HG02938 (cell line): ENCODE results near the gene CAPN2.
"Not testable (repeated sequence)": the region's sequence is repeated elsewhere in the genome, so short reads cannot be mapped to it uniquely, and the experiment has no call there.

Source experiments
- ATAC-seq: cut with Tn5 transposase; IDR thresholded peaks from one replicate; pipeline ENCODE4 v1.9.1; 2021; ENCODE audit warnings: mild to moderate bottlenecking, moderate library complexity; ENCODE audit not compliant: unreplicated experiment

Gene CAPN2

DNA sequence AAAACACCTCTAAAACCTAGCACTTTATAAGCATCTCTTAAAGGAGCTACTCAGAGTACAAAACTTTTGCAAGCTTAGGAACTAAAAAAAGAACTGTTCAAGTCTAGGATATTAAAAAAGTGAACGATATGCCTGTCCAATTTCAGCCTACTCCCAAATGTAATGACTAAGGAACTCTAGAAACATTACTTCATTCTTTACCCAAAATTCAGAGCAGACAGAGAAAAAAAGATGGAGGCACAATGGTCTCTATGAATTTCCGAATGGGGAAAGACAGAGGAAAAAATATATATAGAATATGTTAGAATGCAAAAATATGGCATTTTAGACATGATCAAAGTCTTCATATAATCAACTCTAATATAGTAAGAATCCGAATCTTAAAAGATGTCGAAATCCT is 72.2 kb downstream of the CAPN2 start:
- no peak for ATAC-seq

- no peak for ATAC-seq
Observed at GRCh38 chr1:223785808-223786207, 73.5 kb downstream of the CAPN2 start.

- ATAC-seq = no peak
Observed at GRCh38 chr1:223788746-223789415, 76.5 kb downstream of the CAPN2 start.

DNA sequence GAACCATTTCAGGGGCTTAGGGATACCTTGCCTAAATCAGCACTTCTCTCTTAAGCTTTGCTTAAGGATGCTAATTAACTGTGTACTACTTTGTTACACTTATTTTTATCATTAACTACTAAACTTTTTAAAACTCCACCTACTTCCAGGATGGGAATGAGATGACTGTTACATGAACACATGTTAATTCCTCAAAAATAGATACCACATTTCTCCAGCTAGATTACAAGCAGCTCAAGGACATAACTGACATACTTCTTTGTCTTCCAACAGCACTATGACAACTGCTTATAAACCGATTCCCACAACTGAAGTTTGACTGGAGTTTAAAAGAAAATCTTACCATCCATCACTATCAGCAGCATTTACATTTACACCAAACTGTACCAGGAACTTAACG is 79.7 kb downstream of the CAPN2 start:
- no peak for ATAC-seq

DNA sequence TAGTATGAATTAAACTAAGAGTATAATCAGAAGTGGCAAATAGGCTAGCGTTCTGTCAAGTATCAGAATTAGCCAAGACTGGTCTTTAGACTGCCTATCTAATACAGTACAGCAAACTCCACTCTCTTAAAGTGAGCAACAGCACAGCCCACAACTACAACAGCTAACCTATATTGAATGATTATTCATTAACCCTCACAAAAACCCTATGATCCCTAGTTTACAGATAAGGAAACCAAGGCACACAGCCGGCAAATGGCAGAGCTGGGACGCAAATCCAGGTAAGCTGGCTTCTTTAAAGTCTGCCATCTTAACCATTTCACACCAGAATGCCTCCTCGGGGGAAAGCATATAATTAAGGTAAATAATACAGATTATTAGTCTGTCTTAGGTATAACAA is 81.4 kb downstream of the CAPN2 start:
- ATAC-seq = no peak

DNA sequence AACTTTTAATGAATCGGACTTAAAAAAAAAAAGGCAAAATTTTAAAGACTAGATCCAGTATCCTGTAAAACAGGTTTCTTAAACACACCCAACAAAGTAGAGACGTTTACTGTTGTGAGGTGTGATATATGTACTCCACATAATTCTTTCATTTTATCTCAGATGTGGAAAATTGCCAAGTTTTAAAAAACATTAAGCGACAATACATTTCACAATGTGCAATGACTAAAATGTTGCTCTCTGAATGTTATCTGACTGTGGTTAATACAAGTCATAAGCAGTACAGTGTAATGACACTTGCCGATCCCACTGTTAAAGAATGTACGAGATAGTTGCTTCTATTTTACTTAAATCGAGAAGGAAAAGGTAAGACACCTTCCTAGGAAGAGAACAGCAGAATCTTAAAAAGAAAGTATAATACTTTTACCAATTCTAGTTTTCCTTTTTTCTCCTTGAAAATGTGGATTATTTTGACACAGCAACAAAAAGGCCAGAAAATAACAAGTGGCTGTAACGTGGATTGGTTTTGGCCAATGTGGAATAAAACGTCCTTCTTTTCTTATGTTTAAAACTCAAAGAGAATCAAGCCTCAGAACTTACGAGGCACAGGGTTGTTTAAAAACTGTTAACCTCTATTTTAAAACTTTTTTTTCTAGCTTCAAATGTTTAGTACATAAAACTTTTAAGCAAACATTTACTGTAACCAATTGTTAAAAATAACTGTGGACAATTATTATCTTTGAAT is 82.0 kb downstream of the CAPN2 start:
- no peak for ATAC-seq

- ATAC-seq = no peak
Observed at GRCh38 chr1:223796210-223796609, 83.9 kb downstream of the CAPN2 start.

DNA sequence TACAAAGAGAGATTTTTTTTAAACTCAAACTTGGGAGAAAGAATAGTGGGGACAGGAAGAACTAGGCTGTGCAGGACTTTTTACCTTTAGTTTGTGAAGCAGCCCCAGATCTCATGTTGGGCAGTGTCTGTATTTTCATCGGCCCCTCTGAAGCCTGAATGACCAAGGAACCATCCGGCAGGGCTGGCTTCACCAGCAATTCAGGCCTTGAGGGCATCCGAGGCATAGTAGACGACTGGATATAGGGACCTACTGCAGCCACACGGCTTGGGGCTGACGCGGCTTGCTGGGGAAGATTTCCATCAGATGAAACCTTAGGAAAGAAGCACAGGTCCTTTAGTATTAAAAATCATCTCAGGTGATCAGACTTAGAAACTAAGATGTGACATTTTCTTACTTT is 89.7 kb downstream of the CAPN2 start:
- ATAC-seq = no peak

GRCh38 chr1:223802602-223803001 is 90.3 kb downstream of the CAPN2 start:
- ATAC-seq = no peak

DNA sequence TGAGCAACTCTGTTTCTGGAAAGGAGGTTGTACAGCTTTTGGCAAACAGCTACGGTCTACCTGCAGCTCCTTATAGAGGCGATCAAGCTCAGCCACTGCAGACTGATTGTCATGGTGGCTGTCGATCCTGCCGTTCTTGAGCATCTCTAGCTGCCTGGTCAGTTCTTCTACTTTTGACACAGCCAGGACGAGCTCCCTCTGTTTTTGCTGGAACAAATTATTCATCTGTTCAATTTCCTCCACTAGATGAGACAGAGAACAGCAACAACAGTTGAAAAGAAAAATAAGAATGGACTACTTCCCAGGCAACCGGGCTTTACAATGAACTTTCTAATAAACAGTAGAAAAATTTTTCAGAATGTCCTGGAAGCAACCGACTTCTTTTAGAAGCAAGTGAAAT is 90.9 kb downstream of the CAPN2 start:
- ATAC-seq = no peak

DNA sequence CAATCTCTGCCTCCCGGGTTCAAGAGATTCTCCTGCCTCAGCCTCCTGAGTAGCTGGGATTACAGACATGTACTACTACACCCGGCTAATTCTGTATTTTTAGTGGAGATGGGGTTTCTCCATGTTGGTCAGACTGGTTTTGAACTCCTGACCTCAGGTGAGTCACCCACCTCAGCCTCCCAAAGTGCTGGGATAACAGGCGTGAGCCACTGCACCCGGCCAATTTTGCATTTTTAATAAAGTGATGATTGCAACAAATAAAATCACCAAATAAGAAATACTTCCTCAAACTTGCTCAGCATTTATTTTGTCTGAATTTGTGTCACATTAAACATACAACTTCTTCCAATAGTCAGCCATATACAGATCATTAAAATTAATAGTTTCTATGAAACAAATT is 97.6 kb downstream of the CAPN2 start:
- ATAC-seq = not testable (repeated sequence)

DNA sequence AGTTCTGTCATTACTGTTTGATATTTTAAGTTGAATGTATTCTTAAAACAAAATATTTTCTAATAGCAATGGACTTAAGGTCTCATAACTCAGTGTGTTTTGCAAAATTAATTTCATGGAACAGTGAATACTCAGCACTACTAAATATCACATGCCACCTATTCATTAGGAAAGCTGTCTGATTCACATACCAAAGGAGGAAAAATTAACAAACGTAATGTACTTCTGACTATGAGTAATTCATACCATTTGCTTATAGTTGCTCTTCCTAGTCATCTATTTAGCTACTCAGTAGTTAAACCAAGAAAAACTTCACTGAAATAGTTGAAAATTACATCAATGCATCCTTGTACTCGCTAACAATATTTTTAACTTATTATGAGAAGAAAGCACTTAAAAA is 98.2 kb downstream of the CAPN2 start:
- no peak for ATAC-seq

GRCh38 chr1:223811634-223812101 is 99.3 kb downstream of the CAPN2 start:
- no peak for ATAC-seq

GRCh38 chr1:223813645-223814044 is 101.3 kb downstream of the CAPN2 start:
- ATAC-seq = no peak

GRCh38 chr1:223815020-223815853 is 102.9 kb downstream of the CAPN2 start:
- no peak for ATAC-seq

DNA sequence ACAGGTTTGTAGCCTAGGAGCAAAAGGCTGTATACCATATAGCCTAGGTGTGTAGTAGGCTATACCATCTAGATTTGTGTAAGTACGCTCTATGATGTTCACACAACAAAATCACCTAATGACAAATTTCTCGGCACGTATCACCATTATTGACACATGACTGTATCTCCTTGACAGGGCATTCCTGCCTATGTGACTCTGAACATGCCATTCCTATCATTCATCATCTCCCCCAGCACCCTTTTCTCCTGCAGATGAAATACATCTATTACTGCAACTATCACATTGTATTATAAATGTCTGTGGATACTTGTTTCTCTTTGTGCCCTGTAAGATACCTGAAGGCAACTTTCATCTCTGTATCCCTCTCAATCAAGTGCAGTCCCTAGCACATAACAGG is 103.5 kb downstream of the CAPN2 start:
- no peak for ATAC-seq

DNA sequence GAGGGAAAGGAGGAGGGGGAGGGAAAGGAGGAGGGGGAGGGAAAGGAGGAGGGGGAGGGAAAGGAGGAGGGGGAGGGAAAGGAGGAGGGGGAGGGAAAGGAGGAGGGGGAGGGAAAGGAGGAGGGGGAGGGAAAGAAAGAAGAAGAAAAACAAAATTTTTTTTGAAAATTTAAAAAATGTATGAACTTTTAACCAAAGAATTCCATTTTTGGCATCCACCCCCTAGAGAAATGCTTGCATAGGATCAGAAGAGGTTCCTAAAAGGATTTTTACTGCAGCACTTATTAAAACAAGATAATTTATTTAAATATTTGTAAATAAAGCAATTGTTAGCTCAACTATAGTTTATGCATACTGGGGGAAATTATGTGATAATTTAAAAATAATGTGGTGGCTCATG is 104.9 kb downstream of the CAPN2 start:
- ATAC-seq = not testable (repeated sequence)

DNA sequence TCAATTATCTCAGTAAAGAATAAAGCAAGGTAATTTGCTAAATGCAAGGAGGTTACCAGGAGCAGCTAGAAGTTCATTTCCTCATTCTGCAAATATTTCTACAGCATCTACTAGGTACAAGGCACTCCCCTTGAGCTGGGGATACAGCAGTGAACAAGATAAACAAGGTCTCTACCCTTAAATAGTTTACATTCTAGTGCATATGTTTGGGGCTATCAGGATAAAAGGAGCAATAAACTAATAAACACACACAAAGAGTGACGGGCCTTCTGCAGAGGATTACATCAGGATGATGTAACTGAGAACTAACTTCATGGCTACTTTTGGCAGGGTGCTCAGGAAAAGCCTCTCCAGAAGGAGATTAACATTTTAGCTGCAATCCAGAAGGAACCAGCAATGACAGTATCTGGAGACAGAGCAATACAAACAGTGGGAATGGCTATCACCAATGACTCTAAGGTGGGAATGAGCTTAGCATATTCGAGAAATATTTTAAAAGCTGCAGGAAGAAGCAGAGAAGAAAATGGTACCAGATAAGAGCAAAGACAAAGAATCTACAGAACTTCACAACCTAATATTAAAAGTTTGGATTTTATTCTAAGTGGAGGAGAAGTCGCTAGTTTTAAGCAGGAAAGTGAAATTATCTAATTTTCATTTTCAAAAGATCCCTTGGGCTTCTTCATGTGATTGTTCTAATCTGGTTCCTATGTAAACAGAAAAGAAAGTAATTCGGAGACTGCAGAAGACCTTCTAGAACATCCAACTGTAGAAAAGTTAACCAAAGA is 107.6 kb downstream of the CAPN2 start:
- no peak for ATAC-seq

DNA sequence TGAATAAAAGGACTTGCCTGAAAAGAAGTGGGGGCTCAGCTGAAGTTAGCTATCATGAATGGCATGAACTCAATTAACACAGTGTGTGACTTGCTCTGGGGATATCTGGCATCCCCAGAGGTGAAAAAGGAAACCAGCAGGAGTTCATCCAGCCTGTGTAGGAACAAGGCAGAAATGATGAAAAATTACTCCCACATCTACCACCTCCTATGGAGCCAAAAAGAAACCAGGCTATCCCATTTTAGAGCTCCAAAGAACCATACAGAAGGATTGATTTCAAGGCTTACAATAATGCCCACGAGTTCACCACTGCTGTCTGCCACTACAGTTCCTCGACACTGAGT is 108.1 kb downstream of the CAPN2 start:
- ATAC-seq = no peak

GRCh38 chr1:223820971-223821370 is 108.6 kb downstream of the CAPN2 start:
- ATAC-seq = no peak

DNA sequence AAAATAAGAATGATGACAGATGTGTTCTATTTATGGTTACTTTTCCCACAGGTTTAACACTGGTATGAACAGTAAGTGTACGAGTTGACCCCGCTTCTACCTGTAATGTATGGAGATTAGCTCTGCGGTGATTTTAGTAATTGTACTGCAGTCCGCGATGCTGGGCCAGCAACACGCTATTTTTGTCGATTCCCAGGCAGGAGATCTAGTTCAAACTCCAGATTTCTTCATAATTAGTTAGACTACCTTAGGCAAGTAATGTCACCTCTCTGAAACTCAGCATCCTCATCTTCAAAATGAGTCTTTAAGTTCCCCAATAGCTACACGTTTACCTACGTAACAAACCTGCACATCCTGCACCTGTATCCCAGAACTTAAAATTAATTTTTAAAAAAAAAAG is 111.9 kb downstream of the CAPN2 start:
- no peak for ATAC-seq
